ENCODE data around the gene ATP2C2.

- TF ChIP-seq EZH2 (IDR thresholded peaks at IDR 0.05; ENCODE audit: low read length), result no peak
- TF ChIP-seq CTCF (optimal IDR thresholded peaks at IDR 0.05 in 1 of 3, IDR thresholded peaks at IDR 0.05 in 1 of 3, conservative IDR thresholded peaks at IDR 0.05 in 1 of 3; ENCODE audit: extremely low read depth in 1 of 3, insufficient read depth in 2 of 3, low read length in 3 of 3), result no peak
These were observed 12.1 kb downstream of the ATP2C2 start for GRCh38 chr16:84380405-84380804.
